ENCODE measurements around the gene ENPP5. TPM values are rescaled to one million over a fixed set of nuclear protein-coding genes. Genes with fewer than 3 reads are reported as not detected.
"Not testable (repeated sequence)": the region's sequence is repeated elsewhere in the genome, so short reads cannot be mapped to it uniquely, and the experiment has no call there.

The ENPP5 gene
- total RNA-seq, 1 donor from 2014 or later: 0.12 TPM

DNA sequence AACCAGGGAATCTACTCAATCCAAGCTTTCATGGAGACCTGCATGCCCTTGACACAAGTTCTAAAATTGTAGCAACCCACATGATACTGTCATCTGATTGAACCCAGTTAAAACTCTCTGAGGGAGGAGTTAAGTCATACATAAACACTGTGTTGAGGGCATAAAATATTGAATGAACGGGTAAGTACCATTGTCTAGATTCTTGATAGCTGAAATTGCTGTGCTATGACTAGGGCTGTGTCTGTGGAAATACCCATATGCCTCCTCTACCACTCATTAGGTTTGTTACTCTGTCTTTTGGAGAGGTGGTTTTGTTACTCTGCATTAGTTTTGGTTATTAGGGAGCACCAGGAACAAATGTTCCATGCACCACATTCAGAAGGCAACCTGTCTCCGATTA lies 33.4 kb downstream of the ENPP5 start:
- Mint-ChIP-seq H3K27me3 (ENCODE audit: low read depth) (peaks cover 29% of the 10 kb centered on the region), H3K36me3 (ENCODE audit: low read depth) (no peaks in the 10 kb centered on the region), H3K27ac (ENCODE audit: unreplicated experiment) (no peak overlapping the region), H3K4me3 (ENCODE audit: unreplicated experiment) (no peak overlapping the region), H3K4me1 (ENCODE audit: low read depth) (no peaks in the 10 kb centered on the region), H3K9me3 (ENCODE audit: low read depth) (no peaks in the 10 kb centered on the region)
- TF ChIP-seq CTCF (IDR thresholded peaks at IDR 0.05): no peak
- DNase-seq (ENCODE audit: low spot score): no peak

DNA sequence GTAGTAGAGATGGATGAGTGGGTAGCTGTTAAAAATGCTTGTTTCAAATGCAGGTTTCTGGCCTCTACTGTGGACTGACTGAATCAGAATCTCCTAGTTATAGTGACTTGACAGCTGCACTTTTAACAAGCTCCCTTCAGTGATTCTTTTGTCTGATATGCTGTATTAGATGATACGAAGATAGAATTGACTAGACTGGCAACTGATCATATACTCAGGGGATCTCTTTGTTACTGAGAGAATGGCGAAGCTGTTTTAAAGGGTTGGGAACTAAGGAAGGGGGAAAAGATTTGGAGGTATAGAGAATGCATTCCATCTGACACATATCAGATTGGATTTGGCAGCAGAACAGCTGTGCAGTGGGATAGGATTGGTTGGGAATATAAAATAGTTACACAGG lies 33.9 kb downstream of the ENPP5 start:
- H3K4me1 Mint-ChIP-seq (ENCODE audit: low read depth): no peaks in the 10 kb centered on the region
- no peak for DNase-seq (ENCODE audit: low spot score)

GRCh38 chr6:46135176-46135575 lies 35.6 kb downstream of the ENPP5 start:
- no peak for TF ChIP-seq CTCF (IDR thresholded peaks at IDR 0.05)
- Mint-ChIP-seq H3K36me3 (ENCODE audit: low read depth) (no peaks in the 10 kb centered on the region), H3K27me3 (ENCODE audit: low read depth) (peaks cover 29% of the 10 kb centered on the region), H3K4me1 (ENCODE audit: low read depth) (peaks cover 5% of the 10 kb centered on the region), H3K9me3 (ENCODE audit: low read depth) (no peaks in the 10 kb centered on the region), H3K4me3 (ENCODE audit: unreplicated experiment) (no peak overlapping the region), H3K27ac (ENCODE audit: unreplicated experiment) (no peak overlapping the region)
- DNase-seq (ENCODE audit: low spot score): no peak

More for the DNA sequence above, 33.9 kb downstream of the ENPP5 start:
- no peak overlapping the region for H3K4me3 Mint-ChIP-seq (ENCODE audit: unreplicated experiment)
- H3K27ac Mint-ChIP-seq (ENCODE audit: unreplicated experiment): no peak overlapping the region
- H3K36me3 Mint-ChIP-seq (ENCODE audit: low read depth): no peaks in the 10 kb centered on the region
- H3K9me3 Mint-ChIP-seq (ENCODE audit: low read depth): no peaks in the 10 kb centered on the region
- H3K27me3 Mint-ChIP-seq (ENCODE audit: low read depth): peaks cover 29% of the 10 kb centered on the region
- no peak for TF ChIP-seq CTCF (IDR thresholded peaks at IDR 0.05)

DNA sequence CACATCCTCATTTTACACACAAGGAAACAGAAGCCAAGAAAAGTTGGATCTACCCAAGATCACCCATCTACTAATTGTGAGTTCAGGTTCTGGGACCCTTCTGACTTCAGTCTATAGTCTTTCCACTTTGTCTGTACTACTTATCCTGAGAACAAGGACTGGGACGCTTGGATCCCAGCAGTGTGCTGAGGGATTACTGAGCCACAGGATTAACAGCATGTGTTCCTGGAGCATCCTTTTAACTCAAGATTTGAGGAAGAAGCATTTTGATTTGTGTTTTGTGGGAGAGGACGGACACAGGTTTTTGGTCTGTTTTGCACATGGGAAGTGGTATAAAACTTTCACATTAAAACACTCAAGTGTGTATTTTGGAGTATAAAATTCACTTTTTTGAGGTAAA lies 36.6 kb downstream of the ENPP5 start:
- Mint-ChIP-seq H3K4me1 (ENCODE audit: low read depth) (peaks cover 12% of the 10 kb centered on the region), H3K36me3 (ENCODE audit: low read depth) (no peaks in the 10 kb centered on the region), H3K9me3 (ENCODE audit: low read depth) (no peaks in the 10 kb centered on the region), H3K4me3 (ENCODE audit: unreplicated experiment) (no peak overlapping the region), H3K27me3 (ENCODE audit: low read depth) (peaks cover 33% of the 10 kb centered on the region), H3K27ac (ENCODE audit: unreplicated experiment) (no peak overlapping the region)
- TF ChIP-seq CTCF (IDR thresholded peaks at IDR 0.05): no peak
- DNase-seq (ENCODE audit: low spot score): no peak

GRCh38 chr6:46131291-46131690 lies 39.5 kb downstream of the ENPP5 start:
- not testable (repeated sequence) for H3K4me3 Mint-ChIP-seq (ENCODE audit: unreplicated experiment); H3K27ac Mint-ChIP-seq (ENCODE audit: unreplicated experiment); DNase-seq (ENCODE audit: low spot score); H3K9me3 Mint-ChIP-seq (ENCODE audit: low read depth); H3K36me3 Mint-ChIP-seq (ENCODE audit: low read depth)
- H3K27me3 Mint-ChIP-seq (ENCODE audit: low read depth): peaks cover 27% of the 10 kb centered on the region
- H3K4me1 Mint-ChIP-seq (ENCODE audit: low read depth): peaks cover 12% of the 10 kb centered on the region

DNA sequence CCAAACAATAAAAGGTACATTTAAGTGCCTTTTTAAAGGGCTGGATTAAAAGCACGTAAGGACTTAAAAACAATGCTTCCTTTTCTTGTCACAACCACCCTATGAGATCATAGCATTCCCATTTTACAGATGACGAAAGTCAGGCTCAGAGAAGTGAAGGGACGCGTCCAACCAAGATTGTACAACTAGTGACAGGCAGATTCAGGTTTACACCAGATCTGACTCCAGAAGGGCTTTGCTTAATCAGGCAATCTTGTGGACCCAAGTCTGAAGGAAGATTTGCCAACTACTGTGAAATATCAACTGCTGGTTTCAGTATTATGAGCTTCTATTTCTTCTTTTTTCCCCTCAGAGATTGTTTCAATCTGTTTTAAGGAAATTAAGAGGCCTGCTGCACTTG lies 40.1 kb downstream of the ENPP5 start:
- Mint-ChIP-seq H3K4me1 (ENCODE audit: low read depth) (peaks cover 12% of the 10 kb centered on the region), H3K9me3 (ENCODE audit: low read depth) (no peaks in the 10 kb centered on the region), H3K36me3 (ENCODE audit: low read depth) (no peaks in the 10 kb centered on the region), H3K27ac (ENCODE audit: unreplicated experiment) (no peak overlapping the region), H3K27me3 (ENCODE audit: low read depth) (peaks cover 29% of the 10 kb centered on the region), H3K4me3 (ENCODE audit: unreplicated experiment) (peak overlapping the region; percentile 83)
- no peak for DNase-seq (ENCODE audit: low spot score)
- TF ChIP-seq CTCF (IDR thresholded peaks at IDR 0.05): no peak

All from chondrocyte (in vitro differentiated cells).